NCI-H146 treated with DMSO at 0.1 percent for 48 hours (cell line): ENCODE measurements around the gene CLCA2.

Source experiments
- DNase-seq: peaks from one replicate; lab custom pipeline; 2025; ENCODE audit not compliant: unreplicated experiment; lab: John Stamatoyannopoulos, UW

CLCA2 gene

DNA sequence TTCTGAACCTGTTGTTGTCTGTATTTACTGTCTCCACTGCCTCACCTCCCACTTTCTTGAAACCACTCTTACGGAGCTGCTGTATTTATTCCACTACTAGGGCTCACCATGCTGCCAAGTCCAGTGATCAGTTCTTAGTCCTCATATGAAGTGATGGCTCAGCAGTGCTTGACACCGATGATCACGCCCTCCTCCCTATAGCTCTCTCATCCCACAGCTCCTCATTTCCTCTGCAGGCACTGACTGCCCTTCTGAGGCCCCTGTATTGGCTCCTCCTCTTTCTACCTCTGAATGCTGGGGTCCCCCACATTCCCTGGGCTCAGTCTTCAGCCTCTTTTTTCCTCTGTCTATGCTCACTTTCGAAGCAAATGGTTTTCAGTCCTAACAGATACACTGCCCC lies 48.2 kb downstream of the CLCA2 start:
- DNase-seq, result no peak

DNA sequence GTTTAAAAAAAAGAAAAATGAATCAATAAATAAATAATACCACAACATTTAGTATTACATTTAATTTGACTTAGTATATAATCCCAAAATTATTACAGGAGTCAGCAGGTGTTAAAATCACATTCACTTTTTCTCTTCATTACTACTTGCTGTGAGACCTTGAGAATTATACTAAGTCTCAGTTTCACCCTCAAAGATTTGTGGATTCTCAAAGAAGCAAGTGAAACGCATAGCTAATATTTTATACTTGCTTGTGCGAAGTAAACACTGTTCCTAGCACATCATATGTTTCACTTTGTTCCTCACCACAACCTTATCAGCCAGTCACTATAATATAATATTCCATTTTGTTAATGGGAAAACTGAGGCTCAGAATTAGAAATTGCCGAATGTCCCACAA lies 48.8 kb downstream of the CLCA2 start:
- DNase-seq, result no peak

DNA sequence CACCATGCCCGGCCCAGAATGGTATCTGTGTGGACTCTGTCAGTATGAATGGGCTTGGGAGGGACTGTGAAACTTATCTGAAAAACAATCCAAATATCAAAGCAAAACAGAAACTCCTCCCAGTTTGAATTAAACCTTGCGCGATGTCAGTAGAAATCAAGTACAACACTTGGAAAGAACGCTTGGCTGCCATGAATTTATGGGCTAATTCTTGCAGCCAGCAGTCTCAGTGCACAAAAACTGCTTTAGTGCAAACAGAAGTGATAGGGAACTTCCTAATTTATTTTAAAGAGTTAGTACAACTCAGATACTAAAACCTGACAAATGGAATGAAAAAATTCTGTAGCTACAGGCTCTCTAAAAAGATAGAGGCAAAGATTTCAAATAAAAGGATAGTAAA lies 53.3 kb downstream of the CLCA2 start:
- DNase-seq, result no peak

DNA sequence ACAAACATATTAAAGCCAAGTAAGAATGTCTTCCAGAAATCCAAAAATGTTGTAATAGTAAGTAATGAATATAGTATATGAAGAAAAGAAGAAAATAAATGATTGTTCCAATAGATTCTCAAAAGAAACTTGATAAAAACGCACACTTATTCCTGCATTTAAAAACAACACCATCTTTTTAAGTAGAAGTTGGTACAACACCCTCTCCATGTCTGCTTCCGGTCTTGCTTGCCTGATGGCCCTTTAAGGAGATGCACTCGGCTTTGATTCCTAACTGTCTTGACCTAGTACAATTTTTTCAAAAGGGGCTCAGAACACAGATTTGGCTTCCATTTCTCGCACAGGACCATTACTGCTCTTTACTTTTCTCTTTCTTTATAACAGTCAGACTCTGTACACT lies 53.7 kb downstream of the CLCA2 start:
- DNase-seq, result no peak

DNA sequence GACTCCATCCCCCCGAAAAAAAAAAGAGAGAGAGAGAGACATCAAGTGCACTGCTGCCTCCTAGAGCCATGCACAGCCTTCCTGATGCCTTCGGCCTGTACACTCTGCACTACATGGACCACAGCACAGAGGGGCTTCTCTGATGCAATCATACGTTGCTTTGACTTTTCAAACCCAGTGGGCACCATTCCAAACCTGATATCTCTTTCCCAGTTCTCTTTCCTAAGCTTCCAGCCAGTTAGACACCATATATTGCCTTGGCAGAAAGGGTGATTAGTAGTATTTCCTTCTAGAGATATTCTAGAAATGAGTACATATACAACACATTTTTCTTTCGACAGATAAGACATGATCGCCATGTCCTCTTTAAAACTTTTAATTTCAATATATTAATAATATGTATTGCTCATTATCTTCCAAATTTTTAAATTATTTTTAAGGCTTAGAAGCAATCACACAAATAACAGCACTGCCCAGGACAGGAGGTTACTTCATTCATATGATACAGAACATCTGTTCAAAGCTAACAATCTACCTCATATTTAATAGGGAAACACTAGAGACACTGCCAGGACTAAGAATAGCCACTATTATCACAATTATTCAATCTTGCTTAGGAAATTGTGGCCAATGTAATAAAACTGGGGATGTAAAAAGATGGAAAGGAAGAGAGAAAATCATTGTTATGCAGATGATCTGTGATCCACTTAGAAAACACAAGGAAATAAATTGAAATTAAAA lies 54.6 kb downstream of the CLCA2 start:
- no peak for DNase-seq

DNA sequence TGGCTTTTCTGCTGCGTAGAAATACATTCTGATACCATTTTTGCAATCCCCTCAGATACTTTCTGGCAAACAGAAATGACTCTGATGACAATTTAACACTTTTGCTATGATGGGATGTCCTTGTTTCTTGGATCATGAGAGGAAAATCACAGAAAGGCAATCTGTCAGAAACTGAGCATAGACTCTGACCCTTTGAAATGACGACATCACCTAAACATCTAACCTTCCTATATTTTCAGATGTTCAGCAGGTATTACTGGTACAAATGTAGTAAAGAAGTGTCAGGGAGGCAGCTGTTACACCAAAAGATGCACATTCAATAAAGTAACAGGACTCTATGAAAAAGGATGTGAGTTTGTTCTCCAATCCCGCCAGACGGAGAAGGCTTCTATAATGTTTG lies 58.0 kb downstream of the CLCA2 start:
- no peak for DNase-seq

DNA sequence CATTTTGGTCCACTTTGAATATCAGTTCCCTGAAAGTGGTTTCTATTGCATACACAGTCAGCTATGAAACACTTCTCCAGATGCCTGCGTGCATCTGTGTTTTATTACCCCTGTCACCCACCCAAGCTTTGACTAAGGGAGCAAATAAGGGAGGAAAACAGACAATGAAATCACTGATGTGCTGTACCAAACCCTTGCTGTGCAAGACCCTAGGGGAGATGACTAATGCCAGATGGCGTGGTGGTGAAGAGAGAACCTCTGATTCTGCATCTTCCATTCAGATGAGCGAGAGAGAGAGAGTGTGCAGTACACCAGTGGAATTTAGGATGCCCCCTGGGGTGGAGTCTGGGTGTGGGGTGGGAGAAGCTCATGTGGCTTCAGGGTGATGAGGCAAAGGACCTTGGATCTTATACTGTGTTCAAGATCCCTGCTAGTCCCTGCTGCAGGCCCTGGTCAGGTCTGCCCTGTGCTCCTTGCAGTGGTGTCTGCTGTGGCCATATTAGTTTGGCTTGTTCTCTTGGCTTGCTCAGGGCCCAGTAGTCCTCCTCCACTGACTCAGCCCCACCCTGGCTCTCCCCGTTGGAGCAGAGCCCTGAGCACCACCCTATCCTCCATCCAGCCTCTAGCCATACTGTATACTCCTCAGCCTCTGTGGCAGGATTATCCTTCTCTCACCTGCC lies 63.3 kb downstream of the CLCA2 start:
- no peak for DNase-seq

DNA sequence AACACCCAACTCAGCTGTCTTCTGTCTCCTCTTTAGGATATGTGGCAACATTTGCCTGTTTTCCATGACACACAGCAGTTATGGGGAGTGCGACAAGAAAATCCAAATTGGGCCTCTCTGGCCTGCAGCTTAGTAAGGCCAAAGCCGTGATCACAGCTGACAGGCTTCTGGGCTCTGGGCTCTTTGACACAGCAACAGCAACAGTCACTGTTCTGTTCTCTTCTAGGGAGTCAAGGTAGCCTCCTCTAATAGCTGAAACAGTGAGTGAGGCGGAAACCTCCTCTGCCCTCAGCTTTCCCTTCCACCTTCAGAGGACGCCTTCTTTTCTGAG lies 63.8 kb downstream of the CLCA2 start:
- DNase-seq, result no peak

DNA sequence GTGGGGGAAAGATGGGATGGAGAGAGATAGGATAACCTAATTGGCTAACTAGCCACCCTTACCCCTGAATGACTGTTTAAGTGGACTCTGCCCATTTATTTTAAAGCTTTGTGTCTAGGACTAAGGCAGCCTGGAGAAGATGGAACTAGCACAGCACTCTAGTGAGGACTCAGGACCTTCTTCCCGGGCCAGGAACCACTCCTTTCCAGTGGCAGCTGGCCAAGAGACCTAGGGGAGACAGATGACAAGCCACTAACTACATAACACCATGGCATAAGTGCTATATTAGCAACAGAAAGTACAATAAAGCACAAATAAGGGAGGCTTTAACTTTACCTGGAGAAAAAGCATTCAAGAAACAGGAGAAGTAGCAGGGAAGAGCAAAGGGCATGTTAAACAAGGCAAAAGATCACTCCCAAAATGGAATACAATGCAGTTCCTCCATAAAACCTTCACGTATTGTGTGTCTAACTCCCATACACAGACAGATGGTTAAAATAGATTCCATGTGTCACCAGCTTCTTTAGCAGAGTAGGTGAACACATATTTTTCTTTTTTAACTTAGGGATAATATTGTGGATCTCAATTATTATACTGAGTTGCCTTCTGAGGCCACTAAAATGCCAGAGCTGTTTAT lies 65.4 kb downstream of the CLCA2 start:
- no peak for DNase-seq

DNA sequence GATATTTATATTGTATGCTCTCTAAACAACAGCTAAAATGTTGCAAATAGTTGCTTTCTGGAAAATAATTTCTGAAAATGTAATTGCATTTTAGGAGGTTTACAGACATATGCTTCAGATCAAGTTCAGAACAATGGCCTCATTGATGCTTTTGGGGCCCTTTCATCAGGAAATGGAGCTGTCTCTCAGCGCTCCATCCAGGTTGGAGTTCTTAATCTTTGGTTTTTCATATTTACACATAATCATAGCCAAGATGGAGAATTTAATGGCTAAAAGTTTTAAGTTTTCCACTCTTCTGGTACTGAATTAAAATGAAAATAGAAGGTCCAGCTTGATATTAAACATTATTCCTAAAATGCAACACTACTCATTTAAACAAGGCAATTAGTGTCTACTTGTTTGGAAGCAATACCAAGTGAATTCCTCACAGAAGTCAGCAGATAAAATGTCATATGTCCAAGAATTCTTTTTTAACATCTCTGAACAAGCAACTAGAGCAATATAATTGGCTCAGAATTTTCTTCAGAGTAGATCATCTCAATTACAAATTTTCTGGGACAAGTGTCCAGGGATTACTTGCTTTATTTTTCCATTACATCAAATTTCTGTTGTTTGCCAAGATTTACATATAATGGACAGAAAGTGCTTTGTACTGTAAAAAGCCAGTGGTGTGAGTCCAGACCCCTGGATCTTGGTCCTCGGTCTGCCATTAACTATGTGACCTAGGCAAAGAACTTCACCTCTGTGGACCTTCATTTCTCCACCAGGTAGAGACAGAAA lies 67.4 kb downstream of the CLCA2 start:
- no peak for DNase-seq

DNA sequence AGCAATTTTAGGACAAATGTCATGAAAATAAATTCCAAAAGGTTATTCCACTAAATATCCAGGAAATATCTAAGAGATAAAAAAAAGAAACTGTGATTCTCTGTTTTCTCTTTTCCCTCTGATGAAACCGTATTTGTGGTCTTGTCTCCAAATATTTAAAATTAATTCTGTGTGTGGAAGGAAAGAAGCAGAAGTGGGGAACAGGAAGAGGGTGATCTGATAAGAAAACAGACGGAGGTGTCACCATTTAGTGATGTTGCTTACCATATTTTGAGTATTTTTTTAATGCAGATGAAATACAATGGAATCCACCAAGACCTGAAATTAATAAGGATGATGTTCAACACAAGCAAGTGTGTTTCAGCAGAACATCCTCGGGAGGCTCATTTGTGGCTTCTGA lies 74.3 kb downstream of the CLCA2 start:
- no peak for DNase-seq

DNA sequence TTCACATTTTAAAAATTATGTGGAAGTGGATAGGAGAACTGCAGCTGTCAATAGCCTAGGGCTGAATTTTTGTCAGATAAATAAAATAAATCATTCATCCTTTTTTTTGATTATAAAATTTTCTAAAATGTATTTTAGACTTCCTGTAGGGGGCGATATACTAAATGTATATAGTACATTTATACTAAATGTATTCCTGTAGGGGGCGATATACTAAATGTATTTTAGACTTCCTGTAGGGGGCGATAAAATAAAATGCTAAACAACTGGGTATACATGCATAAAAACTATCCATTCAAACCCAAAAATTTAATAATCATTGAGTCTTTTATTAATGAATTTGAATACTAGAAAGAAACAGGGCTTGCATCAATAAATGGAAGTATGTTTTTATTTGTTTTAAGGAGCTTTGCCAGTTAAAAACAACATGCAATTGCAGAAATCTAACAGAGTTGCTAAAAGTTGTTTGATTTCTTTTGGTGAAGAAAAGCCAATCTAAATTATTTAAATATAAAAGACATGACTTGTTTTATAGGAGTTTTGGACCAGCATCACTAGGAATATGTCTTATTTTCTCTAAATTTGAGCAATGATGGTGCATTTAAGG lies 76.1 kb downstream of the CLCA2 start:
- DNase-seq, result peak; percentile 43

DNA sequence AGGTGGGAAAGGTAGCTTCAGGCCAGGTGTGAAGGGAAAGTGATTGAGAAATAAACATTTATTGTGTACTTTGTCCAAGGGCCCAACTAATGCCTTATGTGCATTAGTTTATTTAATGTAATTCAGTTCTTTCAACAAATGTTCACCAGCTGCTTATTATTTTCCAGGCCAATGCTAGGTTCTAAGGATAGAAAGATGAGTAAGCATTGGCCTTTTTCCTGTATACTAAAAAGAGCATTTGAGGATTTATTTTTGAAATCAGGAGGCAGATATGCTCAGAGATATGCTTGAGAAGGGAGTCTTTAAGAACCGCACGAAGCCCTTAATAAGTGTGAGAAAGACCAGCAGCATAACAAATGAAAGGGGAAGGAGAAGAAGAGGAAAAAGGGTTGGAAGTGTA lies 76.7 kb downstream of the CLCA2 start:
- no peak for DNase-seq

DNA sequence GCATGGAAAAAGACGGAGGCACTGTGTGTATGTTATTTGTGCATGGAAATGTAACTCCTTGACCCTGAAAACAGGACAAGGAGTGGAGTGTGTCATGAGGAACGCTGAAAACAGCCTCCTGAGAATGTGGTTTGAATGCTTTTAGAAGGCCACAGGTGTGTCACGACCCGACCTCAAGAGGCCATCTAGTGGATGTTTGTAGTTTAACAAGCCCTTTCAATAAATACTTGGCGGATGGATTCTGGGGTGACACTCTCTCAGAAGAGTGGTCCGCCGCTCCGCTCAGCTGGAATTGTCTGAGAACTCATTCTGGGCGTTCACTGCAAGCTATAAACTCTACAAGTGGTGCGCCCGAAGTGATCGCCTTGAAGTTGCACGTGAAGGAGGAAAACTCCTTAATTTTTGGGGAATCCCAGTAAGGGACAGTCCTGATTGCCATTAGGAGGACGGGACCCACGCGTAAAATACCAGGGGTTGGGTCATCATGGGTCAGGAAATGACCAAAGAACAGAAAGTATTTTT lies 78.2 kb downstream of the CLCA2 start:
- peak; percentile 30 for DNase-seq

DNA sequence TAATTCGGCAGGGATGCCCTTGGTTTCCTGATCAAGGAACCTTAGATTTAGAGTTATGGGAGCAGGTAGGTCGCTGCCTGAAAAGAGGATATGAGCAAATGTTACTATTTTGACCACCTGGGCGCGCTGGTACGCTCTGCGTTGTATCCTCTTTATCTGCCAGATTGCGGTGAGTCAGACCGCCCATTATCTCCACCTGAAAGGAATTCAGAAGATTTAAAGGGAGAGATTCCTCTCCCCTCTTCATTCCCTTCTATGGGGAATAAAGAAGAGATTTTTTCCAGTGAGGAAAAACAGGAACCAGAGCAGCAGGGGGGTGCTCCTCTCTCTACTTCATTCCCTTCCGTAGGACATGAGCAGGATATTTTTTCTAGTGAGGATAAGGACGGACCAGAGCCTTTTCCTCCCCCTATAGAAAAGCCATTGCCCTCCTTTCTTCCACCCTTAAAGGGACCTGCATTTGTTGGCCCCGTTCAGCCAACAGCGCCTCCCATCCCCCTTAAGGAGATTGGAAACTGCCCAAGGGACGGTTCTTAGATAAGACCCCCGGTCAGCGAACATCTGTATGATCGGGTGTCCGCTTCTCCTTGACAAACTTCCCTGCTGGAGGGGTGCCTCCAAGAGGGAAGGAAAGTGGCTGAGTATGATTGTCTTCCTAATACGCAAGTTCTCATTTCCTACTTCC lies 78.9 kb downstream of the CLCA2 start:
- peak; percentile 62 for DNase-seq

DNA sequence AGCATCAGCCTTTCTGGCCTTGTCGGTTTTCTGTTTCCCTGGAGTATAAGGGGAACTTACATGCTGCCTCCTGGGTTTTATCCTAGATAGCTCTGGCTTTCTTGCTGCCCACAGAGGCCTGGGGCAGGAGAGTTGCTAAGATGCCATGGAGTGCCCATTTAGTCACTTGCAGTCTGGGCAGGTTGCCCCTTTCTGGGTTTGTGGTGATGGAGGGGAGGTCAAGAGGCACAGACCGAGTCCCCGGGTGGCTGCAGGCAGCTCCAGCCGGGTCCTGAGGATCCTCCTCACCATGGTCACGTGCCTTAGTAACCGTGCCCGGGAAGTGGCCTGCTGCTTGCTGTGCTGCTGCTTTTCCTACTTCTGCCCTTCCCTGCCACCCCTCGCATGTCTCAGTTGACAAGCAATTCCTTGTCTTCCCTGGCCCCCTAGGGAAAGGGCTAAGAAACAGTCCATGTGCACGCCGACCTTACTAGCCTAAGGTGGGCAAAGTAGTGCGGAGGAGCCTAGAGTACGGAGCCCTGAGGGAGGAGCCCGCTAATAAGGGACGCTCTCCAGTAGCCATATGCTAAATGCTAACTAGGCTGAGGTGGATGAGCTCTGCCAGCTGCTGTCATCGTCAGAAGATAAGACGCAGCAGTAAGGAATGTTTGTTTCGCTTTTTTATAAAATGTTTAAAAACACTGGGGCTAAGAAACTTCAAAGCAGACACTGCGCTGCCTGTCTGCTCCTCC lies 79.6 kb downstream of the CLCA2 start:
- DNase-seq, result no peak

DNA sequence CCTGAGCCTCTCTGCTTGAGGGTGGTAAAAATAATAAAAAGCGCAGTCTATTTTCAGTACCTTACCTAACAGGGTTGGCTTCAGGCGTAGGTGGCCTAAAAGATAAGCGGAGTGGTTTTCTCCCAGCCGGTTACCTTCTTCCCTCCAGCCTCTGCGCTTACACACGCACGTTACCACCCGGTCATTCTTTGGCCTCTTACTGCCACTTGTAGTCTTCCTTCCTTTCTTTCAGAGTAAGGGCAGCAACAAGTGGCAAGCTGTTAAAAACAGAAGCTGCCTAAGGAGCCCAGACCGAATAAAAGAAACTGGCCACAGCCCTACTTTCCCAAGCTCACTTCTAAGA lies 80.1 kb downstream of the CLCA2 start:
- no peak for DNase-seq

DNA sequence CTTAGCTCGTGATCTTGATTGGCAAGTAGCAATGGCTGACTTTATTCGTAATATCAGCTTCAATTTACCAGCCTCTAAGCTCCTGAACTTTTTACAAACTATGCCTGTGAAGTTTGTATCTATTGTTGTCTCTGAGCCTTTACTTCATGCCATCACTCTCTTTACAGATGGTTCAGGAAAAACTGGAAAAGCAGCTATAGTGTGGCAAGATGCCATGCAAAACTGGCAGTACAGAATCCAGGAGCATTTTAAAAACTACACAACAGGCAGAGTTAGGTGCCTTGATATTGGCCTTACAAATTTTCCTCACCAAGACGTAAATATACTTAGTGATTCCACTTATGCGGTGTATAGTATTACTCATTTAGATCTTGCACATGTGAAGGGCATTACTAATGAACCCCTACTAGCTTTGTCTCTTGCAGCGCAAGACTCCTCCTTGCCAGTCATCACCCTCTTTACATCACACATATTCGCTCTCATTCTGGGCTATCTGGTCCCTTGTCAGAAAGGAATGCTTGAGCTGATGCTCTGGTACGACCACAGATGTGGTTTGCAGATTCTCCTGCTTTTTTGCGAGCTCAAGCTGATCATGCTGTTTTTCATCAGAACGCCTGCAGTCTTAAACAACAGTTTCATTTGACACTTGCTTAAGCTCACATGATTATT lies 81.1 kb downstream of the CLCA2 start:
- DNase-seq, result no peak

DNA sequence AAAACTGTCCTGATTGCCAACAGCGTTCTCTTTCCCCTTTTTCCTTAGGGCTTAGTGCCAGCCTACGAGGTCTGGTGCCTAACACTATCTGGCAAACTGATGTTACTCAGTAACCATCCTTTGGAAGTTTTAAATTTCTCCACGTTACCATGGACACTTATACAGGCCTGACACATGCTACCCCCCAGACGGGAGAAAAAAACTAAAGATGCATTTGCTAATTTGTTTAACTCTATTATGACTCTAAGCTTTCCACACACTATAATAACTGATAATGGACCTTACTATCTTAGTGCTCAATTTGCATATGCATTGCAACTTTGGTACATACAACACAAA lies 81.6 kb downstream of the CLCA2 start:
- no peak for DNase-seq
